HG02678 (cell line): ENCODE data around the gene CCND2.

Experiments
- ATAC-seq: cut with Tn5 transposase; IDR thresholded peaks from one replicate; pipeline ENCODE4 v1.9.1; 2021; ENCODE audit warnings: mild to moderate bottlenecking, moderate library complexity; ENCODE audit not compliant: unreplicated experiment

CCND2 gene

GRCh38 chr12:4289231-4289878, 15.8 kb downstream of the CCND2 start:
- no peak for ATAC-seq

- ATAC-seq: no peak
Measured at GRCh38 chr12:4289998-4290790, 16.6 kb downstream of the CCND2 start.

- no peak for ATAC-seq
Measured at GRCh38 chr12:4292341-4293073, 18.9 kb downstream of the CCND2 start.

DNA sequence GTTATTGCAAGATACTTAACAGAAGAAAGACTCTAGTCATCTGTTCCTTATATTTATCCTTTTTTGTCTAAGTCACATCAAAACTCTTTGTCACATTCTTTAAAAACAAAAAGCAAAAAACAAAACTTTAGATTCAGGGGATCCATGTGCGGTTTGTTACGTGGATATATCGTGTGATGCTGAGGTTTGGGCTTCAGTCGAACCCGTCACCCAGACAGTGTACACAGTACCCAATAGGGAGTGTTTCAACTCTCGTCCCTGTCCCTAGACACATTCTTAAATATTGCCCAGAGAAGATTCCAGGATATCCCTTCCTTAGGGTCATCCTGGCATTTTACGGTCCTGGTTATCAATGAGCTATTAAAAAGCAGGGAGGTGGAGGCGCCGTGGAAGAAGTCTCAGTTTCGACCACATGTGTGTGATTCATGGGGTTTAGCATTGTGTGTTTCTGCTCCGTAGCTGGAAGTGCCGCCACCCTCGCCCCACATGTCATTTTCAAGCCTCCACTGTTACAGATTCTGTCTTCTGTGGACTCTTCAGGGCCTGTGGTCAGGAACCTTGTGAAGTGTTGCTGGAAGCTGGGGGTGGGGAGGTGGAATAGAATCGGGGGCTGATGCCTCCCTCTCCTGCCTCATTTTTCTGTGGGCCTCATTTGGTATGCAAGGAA, 19.9 kb downstream of the CCND2 start:
- ATAC-seq: no peak

DNA sequence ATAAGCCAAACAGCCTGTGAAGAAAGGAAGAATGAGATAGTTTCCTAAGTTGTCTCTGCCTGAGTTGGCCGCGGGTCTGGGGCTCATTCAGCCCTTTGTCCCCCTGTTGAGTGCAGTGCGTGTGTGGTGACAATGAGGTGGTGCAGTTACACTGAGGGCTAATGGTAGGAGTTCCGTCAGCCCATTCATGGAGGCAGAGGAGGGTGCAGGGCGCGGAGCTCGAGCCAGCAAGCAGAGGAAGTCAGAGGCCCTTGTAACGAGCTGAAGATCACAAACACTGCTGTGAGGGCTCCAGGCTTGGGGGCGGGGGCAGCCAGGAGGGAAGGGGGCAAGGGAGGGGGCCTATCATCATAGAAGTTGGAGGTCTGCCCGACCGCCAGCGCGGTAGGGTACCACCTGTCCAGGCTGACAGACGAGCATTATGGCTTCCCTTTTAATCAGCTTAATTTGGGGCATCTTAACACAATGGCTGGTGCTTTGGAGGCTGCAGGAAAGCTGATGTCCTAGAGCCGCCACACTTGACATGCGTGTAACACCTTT, 20.5 kb downstream of the CCND2 start:
- no peak for ATAC-seq

DNA sequence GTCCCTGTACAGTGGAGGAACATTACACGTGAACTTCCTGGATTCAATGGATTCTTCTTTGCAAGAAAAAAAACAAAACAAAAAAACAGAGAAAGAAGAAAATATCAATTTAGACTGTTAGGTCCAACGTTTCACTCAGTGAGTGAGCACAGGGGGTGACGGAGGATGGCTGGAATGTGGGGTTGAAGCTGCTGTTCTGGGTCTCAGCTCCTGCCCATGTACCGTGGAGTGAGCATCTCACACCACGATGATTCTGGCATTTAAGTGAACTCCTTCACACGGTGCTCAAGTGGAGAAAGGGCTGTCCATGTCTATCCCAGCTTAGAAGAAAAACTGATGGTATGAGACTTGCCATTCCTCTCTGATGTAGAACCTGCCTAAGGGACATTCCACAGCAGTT, 23.2 kb downstream of the CCND2 start:
- no peak for ATAC-seq

DNA sequence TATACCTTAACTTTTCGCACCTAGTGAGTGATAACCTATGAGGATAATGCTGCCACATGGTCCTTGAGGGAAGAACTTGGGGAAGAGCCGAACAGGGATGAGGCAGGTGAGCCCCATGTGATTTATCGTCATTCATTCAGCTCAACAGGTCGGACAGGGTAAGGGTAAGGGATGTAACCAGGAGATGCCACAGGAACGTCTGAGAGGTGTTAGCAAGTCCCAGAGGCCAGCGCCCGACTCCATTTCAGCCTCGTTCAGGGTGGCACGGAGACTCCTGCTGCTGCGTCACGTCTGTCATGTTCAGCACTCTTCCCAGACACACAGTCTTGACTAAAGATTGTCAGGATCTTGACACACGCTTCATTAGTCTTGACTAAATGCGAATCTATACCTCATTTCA, 24.1 kb downstream of the CCND2 start:
- ATAC-seq: no peak

GRCh38 chr12:4300883-4301282, 27.3 kb downstream of the CCND2 start:
- ATAC-seq: no peak

GRCh38 chr12:4301932-4302501, 28.5 kb downstream of the CCND2 start:
- no peak for ATAC-seq

DNA sequence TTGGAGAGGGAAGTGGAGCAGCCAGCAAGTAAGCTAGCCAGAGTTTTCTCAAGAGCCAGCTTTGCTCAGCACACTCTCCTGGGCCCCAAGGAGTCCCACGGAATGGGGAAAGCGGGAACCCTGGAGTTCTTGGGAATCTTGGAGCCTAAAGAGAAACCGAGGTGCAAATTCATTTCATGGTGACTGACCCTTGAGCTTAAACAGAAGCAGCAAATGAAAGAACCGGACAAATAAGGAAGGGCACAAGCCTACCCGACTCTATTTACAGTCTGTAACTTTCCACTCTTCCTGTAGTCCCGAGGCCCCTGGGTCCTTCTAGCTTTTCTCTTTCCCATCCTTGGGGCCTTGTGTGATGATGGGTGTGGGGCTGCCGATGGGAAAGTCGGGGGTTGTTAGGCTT, 29.3 kb downstream of the CCND2 start:
- ATAC-seq: no peak

DNA sequence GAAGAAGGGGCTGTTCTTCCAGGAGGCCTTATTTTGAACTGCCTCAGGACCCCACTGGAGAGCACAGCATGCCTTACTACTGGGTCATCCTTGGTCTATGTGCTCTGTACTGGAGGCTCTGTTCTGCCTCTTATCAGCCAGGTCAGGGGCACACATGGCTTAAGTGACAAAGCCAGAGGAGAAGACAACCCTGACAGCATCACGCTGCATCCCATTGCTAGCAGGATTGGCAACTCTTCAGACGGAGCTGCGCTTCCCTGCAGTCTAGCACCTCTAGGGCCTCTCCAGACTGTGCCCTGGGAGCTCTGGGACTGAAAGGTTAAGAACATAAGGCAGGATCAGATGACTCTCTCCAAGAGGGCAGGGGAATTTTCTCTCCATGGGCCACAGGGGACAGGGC, 30.2 kb downstream of the CCND2 start:
- no peak for ATAC-seq

- no peak for ATAC-seq
Measured at GRCh38 chr12:4307593-4308333, 34.2 kb downstream of the CCND2 start.

- ATAC-seq: no peak
Measured at GRCh38 chr12:4308334-4308950, 34.9 kb downstream of the CCND2 start.

DNA sequence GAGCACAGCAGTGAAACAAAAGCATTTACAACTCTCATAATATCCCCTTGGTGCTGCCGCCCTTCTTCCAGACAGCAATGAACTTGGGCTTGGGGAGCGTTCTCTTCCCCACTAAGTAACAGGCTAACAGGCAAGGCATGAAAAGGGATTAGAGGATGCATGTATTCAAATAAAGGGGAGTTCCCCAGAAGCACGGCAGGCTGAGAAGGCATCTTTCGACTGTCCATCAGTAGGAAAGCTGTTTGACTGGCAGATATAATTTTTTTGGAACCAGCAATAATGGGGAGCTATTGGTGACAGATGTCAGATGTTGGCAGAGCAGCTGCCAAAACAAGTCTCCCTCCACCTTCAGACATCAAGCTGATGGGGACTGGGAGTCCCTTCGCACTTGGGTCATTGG, 38.2 kb downstream of the CCND2 start:
- no peak for ATAC-seq

DNA sequence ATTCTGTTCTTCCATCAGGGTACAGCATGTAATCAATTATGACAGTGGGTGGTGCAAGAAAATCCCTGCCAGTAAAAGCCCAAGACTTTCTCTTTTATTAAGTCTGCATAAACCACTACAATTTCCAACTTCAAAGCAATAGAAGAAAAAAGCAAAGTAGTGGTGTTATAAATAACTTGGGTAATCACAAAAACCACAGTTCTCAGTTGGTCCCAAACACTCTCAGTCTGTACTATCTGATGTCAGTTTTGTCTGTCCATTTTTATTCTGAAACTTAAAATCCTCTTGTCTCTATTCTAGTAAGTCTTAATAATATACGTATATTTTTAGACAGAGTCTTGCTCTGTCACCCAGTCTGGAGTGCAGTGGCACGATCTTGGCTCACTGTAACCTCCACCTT, 38.7 kb downstream of the CCND2 start:
- no peak for ATAC-seq

GRCh38 chr12:4320497-4320852, 46.9 kb downstream of the CCND2 start:
- peak; percentile 38 for ATAC-seq

DNA sequence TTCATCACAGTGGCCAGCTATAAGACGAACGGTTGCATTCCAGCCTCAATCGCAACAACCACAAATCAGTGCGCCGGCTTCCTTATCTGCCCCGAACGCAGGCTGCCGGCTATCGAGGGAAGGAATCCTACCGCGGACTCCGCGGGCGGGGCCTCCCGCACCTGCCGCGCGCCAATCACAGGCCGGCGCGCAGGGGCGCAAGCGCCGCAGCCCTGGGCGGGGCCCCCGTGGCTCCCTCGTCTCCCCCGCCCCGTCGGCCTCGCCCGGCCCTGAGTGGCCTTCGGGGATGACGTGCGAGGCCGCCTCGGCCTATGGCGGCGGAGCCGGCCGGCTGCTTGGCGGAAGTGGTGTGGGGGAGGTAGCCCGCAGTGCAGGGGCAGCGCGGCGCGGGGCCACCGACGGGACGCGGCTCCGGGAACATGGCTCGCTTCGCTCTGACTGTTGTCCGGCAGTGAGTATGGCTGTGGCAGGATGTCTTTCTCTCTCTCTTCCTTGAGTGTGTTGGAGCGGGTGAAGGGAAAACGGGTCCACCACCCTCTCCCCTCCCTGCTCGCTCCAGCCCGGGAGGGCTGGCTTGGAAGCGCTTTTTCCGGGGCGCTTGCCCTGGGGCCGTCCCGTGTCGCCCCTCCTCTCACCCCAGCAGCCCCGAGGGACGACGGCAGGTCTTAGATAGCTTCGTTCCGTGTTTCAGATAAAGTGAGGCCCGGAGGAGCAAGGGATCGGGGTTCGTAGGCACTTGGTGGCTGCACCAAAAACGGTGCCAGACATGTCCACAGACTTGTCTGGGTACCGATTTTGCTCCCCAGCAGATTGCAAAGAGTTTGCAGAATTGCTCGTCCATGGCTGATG, 47.5 kb downstream of the CCND2 start, which contains the start of gene TIGAR:
Gene TIGAR (plus strand): TSS at position 361 of the 849 bp plus-strand sequence. CDS start 59 bp downstream, at position 420.
- peak; percentile 96 for ATAC-seq

DNA sequence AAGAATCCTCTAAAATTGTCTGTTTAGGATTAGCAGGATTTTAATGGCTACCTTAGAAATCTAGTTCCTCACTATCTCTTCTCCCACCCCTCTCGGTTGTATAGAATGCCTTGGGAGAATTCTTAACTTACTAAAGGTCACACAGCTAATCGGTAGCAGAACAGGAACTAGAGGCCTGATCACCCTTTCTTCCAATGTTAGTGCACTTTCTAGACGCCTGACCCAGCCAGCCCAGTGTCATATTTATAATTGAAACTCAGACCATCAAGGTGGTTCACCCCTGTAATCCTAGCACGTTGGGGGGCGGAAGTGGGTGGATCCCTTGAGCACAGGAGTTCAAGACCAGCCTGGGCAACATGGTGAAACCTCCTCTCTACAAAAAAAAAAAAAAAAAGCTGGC, 49.2 kb downstream of the CCND2 start:
- ATAC-seq: no peak
